Body of pancreas (tissue), 4 donors: Measurements from ENCODE around the gene CAMK2B. TPM values are rescaled to one million over a fixed set of nuclear protein-coding genes. Genes with fewer than 3 reads are reported as not detected.
A peak's percentile ranks its signal among the peaks of the same experiment; 100 is the strongest.

ENCODE experiments used
- ATAC-seq: fragments of 150-250 bp; one replicate; pipeline ENCODE4 v1.9.1; 2016
- DNase-seq, 4 donors: peaks; one replicate each; pipeline ENCODE4 v3.0.0-alpha.2; 2019
- H3K27ac ChIP-seq, 4 donors: fragments of 200-600 bp; sonication (generic); 1 replicate in 3 of 4; 2 replicates in 1 of 4; pipeline versions ENCODE4 v1.5.1 to v1.6.1; 2016 to 2019; ENCODE audit warnings: mild to moderate bottlenecking in 1 of 4, mixed read lengths in 1 of 4, moderate library complexity in 1 of 4
- H3K27me3 ChIP-seq, 2 donors: fragments of 200-600 bp; sonication (generic); one replicate each; pipeline ENCODE4 v1.6.0; 2016; ENCODE audit warnings: mild to moderate bottlenecking in 1 of 2
- H3K36me3 ChIP-seq, 2 donors: fragments of 200-600 bp; sonication (generic); replicated peaks in 1 of 2; 2 replicates each; pipeline ENCODE4 v1.5.1; 2016; ENCODE audit warnings: low read depth in 2 of 2; ENCODE audit not compliant: insufficient read depth in 1 of 2
- H3K4me1 ChIP-seq: fragments of 200-600 bp; sonication (generic); one replicate; pipeline ENCODE4 v1.6.0; 2016
- H3K4me3 ChIP-seq, 2 donors: fragments of 200-600 bp; sonication (generic); 1 replicate in 1 of 2; 2 replicates in 1 of 2; pipeline ENCODE4 v1.5.1; 2016 to 2019
- H3K9me3 ChIP-seq, 3 donors: fragments of 200-600 bp; sonication (generic); 1 replicate in 2 of 3; 2 replicates in 1 of 3; pipeline ENCODE4 v1.5.1; 2016
- CTCF ChIP-seq, 7 experiments: fragments of 450-650 bp in 4 of 7; fragments of 200-600 bp in 3 of 7; sonication (generic) in 3 of 7; IDR thresholded peaks; one replicate each; pipeline ENCODE4 v1.5.1; 2016 to 2019; ENCODE audit warnings: antibody characterized with exemption in 7 of 7
- POLR2A ChIP-seq, 3 donors: fragments of 450-650 bp; IDR thresholded peaks; one replicate each; pipeline ENCODE4 v1.6.1; 2016; ENCODE audit warnings: antibody characterized with exemption in 3 of 3, mild to moderate bottlenecking in 2 of 3
- WGBS, 2 donors: methylation state at CpG; one replicate each; pipeline ENCODE4 v1.1.5; 2017; 5-methylcytosine and 5-hydroxymethylcytosine counted together
- intact Hi-C: fragments of 100-400 bp; cut with DNase I; formaldehyde crosslinking; loops from one replicate; pipeline ENCODE4 v1.15.1; 2023
- total RNA-seq, 2 donors: library from RNA; depleted of rRNA; stranded (reverse); fragments of >200 nt; gene quantifications; one replicate each; pipeline ENCODE4 v1.1.0, GENCODE V29; 2016

The CAMK2B gene
- total RNA-seq, 2 donors from 2014 or later, result 0.52 to 7.6 TPM

- 35 to 49% methylated on average over 15 of the region's 15 CpGs for WGBS, 2 donors
- intact Hi-C loops, result no loop called here
- no peak for ATAC-seq
- Histone ChIP-seq H3K9me3 (no peaks in the 10 kb centered on the region), H3K27ac (no peak overlapping the region), H3K27me3 (peaks cover 0 to 6% of the 10 kb centered on the region in 2 donors), H3K4me1 (peaks cover 5% of the 10 kb centered on the region), H3K36me3 (no peaks in the 10 kb centered on the region), H3K4me3 (no peak overlapping the region)
- no peak for TF ChIP-seq CTCF (IDR thresholded peaks at IDR 0.05)
- peak in 1 of 3 donors; percentile 36 for TF ChIP-seq POLR2A (IDR thresholded peaks at IDR 0.05)
- DNase-seq, result peak in 3 of 4 donors; percentile 13 to 28 (median 23)
Observed at GRCh38 chr7:44320794-44321371, 4.5 kb downstream of the CAMK2B start.

GRCh38 chr7:44320141-44320540, 5.3 kb downstream of the CAMK2B start:
- intact Hi-C loops, result no loop called here
- Histone ChIP-seq H3K36me3 (no peaks in the 10 kb centered on the region), H3K27ac (no peak overlapping the region), H3K9me3 (no peaks in the 10 kb centered on the region), H3K27me3 (peaks cover 0 to 6% of the 10 kb centered on the region in 2 donors), H3K4me3 (no peak overlapping the region), H3K4me1 (peaks cover 5% of the 10 kb centered on the region)
- no peak for ATAC-seq
- no peak for DNase-seq
- no peak for TF ChIP-seq CTCF (IDR thresholded peaks at IDR 0.05)
- TF ChIP-seq POLR2A (IDR thresholded peaks at IDR 0.05), result no peak
- WGBS, 2 donors, result 87 to 91% methylated on average over 5 of the region's 5 CpGs

GRCh38 chr7:44318332-44318731, 7.1 kb downstream of the CAMK2B start:
- no peaks in the 10 kb centered on the region for H3K4me1 ChIP-seq
- H3K36me3 ChIP-seq, result no peaks in the 10 kb centered on the region
- intact Hi-C loops, result no loop called here
- no peak for ATAC-seq
- no peak for DNase-seq
- H3K4me3 ChIP-seq, result no peak overlapping the region
- no peaks in the 10 kb centered on the region for H3K27me3 ChIP-seq
- no peak for TF ChIP-seq CTCF (IDR thresholded peaks at IDR 0.05)
- no peak for TF ChIP-seq POLR2A (IDR thresholded peaks at IDR 0.05)
- 56 to 83% methylated on average over 1 to 2 of the region's 2 CpGs for WGBS, 2 donors
- H3K27ac ChIP-seq, result no peak overlapping the region
- H3K9me3 ChIP-seq, result no peaks in the 10 kb centered on the region

GRCh38 chr7:44315301-44315903, 10.0 kb downstream of the CAMK2B start:
- intact Hi-C loops, result no loop called here
- DNase-seq (no peak), ATAC-seq (no peak)
- H3K27ac ChIP-seq, result no peak overlapping the region
- H3K36me3 ChIP-seq, result no peaks in the 10 kb centered on the region
- TF ChIP-seq POLR2A (IDR thresholded peaks at IDR 0.05) (no peak), CTCF (IDR thresholded peaks at IDR 0.05) (no peak)
- WGBS, 2 donors, result 70 to 76% methylated on average over 3 of the region's 3 CpGs
- H3K27me3 ChIP-seq, result no peaks in the 10 kb centered on the region
- H3K4me1 ChIP-seq, result no peaks in the 10 kb centered on the region
- H3K4me3 ChIP-seq, result no peak overlapping the region
- no peaks in the 10 kb centered on the region for H3K9me3 ChIP-seq

GRCh38 chr7:44313621-44314031, 11.8 kb downstream of the CAMK2B start:
- Histone ChIP-seq H3K36me3 (no peaks in the 10 kb centered on the region), H3K9me3 (no peaks in the 10 kb centered on the region), H3K27ac (no peak overlapping the region), H3K4me3 (no peak overlapping the region), H3K27me3 (no peaks in the 10 kb centered on the region), H3K4me1 (peaks cover 8% of the 10 kb centered on the region)
- DNase-seq (no peak), ATAC-seq (no peak)
- WGBS, 2 donors, result 84 to 89% methylated on average over 5 to 7 of the region's 7 CpGs
- TF ChIP-seq POLR2A (IDR thresholded peaks at IDR 0.05), result no peak
- TF ChIP-seq CTCF (IDR thresholded peaks at IDR 0.05), result no peak
- intact Hi-C loops, result no loop called here
